ENCODE data around the gene IDH2. TPM values are rescaled to one million over a fixed set of nuclear protein-coding genes. Genes with fewer than 3 reads are reported as not detected.

Gene IDH2
- total and polyA plus RNA-seq, 2 experiments from 2014 or later: 406 to 712 TPM

GRCh38 chr15:90037961-90038631 is 64.2 kb downstream of the IDH2 start:
- peak in 1 of 2 donors; percentile 51 for DNase-seq (ENCODE audit: low read depth in 1 of 2, low spot score in 1 of 2)
- no peak for TF ChIP-seq CTCF (IDR thresholded peaks at IDR 0.05; ENCODE audit: low read depth, low read length)
- Histone ChIP-seq H3K36me3 (no peaks in the 10 kb centered on the region), H3K27ac (no peak overlapping the region), H3K4me3 (no peak overlapping the region), H3K4me1 (ENCODE audit: low read depth) (peaks cover 34% of the 10 kb centered on the region), H3K9me3 (ENCODE audit: low read depth) (no peaks in the 10 kb centered on the region), H3K27me3 (no peaks in the 10 kb centered on the region)

DNA sequence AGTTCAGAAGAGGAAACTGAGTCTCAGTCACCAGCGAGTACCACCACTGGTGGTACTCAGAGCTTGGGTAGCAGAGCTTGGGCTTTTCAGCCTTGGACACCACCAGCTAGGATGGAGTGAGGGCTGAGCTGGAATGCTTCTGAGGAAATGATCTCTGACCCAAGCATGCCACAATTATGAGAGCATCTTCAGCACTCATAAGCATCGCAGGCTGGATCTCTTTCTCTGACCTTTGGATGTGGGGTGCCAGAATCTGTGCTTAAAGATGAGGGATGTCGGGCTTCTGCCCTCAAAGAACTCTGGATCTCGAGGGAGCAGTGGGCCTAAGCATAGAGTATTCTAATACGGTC is 64.8 kb downstream of the IDH2 start:
- peak in 1 of 2 donors; percentile 59 for DNase-seq (ENCODE audit: low read depth in 1 of 2, low spot score in 1 of 2)
- H3K27me3 ChIP-seq: no peaks in the 10 kb centered on the region
- TF ChIP-seq CTCF (IDR thresholded peaks at IDR 0.05; ENCODE audit: low read depth, low read length): no peak
- H3K36me3 ChIP-seq: no peaks in the 10 kb centered on the region
- H3K4me3 ChIP-seq: no peak overlapping the region
- H3K9me3 ChIP-seq (ENCODE audit: low read depth): no peaks in the 10 kb centered on the region
- peaks cover 34% of the 10 kb centered on the region for H3K4me1 ChIP-seq (ENCODE audit: low read depth)
- H3K27ac ChIP-seq: no peak overlapping the region

GRCh38 chr15:90036806-90037510 is 65.3 kb downstream of the IDH2 start:
- Histone ChIP-seq H3K4me3 (no peak overlapping the region), H3K4me1 (ENCODE audit: low read depth) (peaks cover 34% of the 10 kb centered on the region), H3K27me3 (no peaks in the 10 kb centered on the region), H3K9me3 (ENCODE audit: low read depth) (no peaks in the 10 kb centered on the region), H3K27ac (peak overlapping the region; percentile 35), H3K36me3 (no peaks in the 10 kb centered on the region)
- DNase-seq (ENCODE audit: low read depth in 1 of 2, low spot score in 1 of 2): no peak
- TF ChIP-seq CTCF (IDR thresholded peaks at IDR 0.05; ENCODE audit: low read depth, low read length): no peak

DNA sequence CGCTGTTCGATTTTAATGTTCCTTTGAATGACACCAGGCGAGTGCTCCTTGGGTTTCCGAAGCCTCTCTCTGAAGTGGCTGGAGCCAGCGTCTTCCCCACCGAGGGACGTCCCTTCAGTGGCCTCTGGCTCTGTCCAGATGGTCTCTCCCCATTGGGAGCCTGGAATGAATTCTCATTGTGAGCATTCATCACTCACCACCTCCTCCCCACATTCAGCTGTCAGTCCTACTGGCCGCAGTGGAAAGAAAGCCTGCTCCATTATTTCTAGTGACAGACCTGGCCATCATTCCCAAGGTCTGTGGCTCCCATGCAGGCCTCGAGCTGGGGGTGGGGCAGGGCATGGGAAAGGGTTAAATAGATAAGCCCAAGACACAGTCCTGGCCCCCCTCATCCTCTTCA is 65.9 kb downstream of the IDH2 start:
- no peaks in the 10 kb centered on the region for H3K9me3 ChIP-seq (ENCODE audit: low read depth)
- no peak overlapping the region for H3K4me3 ChIP-seq
- H3K4me1 ChIP-seq (ENCODE audit: low read depth): peaks cover 34% of the 10 kb centered on the region
- no peaks in the 10 kb centered on the region for H3K36me3 ChIP-seq
- no peak for DNase-seq (ENCODE audit: low read depth in 1 of 2, low spot score in 1 of 2)
- peak overlapping the region; percentile 35 for H3K27ac ChIP-seq
- no peaks in the 10 kb centered on the region for H3K27me3 ChIP-seq
- TF ChIP-seq CTCF (IDR thresholded peaks at IDR 0.05; ENCODE audit: low read depth, low read length): no peak

DNA sequence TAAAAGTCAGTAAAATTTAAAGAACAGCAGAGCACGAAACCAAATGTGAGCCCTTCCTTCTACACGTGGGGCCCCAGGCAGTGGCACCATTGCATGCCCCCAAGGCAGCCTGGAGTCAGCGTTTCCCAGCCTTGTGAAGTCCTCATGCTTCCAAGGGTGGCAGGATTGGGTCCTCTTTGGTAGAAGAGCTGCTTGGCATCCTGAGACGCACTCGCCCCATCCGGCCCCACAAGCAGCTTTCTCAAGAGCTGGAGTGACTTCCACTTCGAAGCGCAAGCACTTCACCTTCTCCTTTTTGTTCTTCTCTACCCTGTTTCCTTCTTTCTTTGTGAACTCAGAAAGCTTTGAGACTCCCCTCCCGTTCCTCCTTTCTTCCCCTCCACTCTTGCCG is 66.4 kb downstream of the IDH2 start:
- Histone ChIP-seq H3K4me3 (no peak overlapping the region), H3K27me3 (no peaks in the 10 kb centered on the region), H3K9me3 (ENCODE audit: low read depth) (no peaks in the 10 kb centered on the region), H3K36me3 (no peaks in the 10 kb centered on the region), H3K27ac (peak overlapping the region; percentile 6), H3K4me1 (ENCODE audit: low read depth) (peaks cover 34% of the 10 kb centered on the region)
- DNase-seq (ENCODE audit: low read depth in 1 of 2, low spot score in 1 of 2): no peak
- no peak for TF ChIP-seq CTCF (IDR thresholded peaks at IDR 0.05; ENCODE audit: low read depth, low read length)

All from cardiac muscle cell (in vitro differentiated cells and primary cell).